ENCODE measurements around the gene MFSD2A.
"Not testable (repeated sequence)": the region's sequence is repeated elsewhere in the genome, so short reads cannot be mapped to it uniquely, and the experiment has no call there.

MFSD2A gene

GRCh38 chr1:39981385-39981784, 26.4 kb downstream of the MFSD2A start:
- Histone ChIP-seq H2AFZ (ENCODE audit: low read length) (no peak overlapping the region), H3K4me3 (ENCODE audit: low read length, poor library complexity, severe bottlenecking) (no peak overlapping the region), H3K27me3 (ENCODE audit: insufficient read depth, low read length, poor library complexity, severe bottlenecking) (no peaks in the 10 kb centered on the region), H3K4me2 (ENCODE audit: low read depth, low read length, poor library complexity, severe bottlenecking) (no peak overlapping the region), H3K9me2 (replicated peaks; ENCODE audit: low read depth, low read length) (no peaks in the 10 kb centered on the region), H3F3A (ENCODE audit: low read depth) (no peaks in the 10 kb centered on the region), H3K36me3 (ENCODE audit: insufficient read depth, low read length) (no peaks in the 10 kb centered on the region), H3K79me2 (ENCODE audit: insufficient read depth, low read length) (no peaks in the 10 kb centered on the region), H3K9ac (ENCODE audit: low read depth, low read length, poor library complexity, severe bottlenecking) (no peak overlapping the region), H3K4me1 (ENCODE audit: insufficient read depth, low read length, poor library complexity, severe bottlenecking) (peaks cover 6% of the 10 kb centered on the region), H4K20me1 (ENCODE audit: insufficient read depth, low read length, poor library complexity, severe bottlenecking) (no peaks in the 10 kb centered on the region), H3K9me3 (ENCODE audit: insufficient read depth, low read depth, low read length) (no peaks in the 10 kb centered on the region)
- no peak for TF ChIP-seq CTCF (conservative IDR thresholded peaks at IDR 0.05; ENCODE audit: low read length)
- TF ChIP-seq EZH2phosphoT487 (IDR thresholded peaks at IDR 0.05; ENCODE audit: borderline replicate concordance) = no peak

GRCh38 chr1:39981945-39982344, 27.0 kb downstream of the MFSD2A start:
- H3K9ac ChIP-seq (ENCODE audit: low read depth, low read length, poor library complexity, severe bottlenecking) = no peak overlapping the region
- H3K4me2 ChIP-seq (ENCODE audit: low read depth, low read length, poor library complexity, severe bottlenecking) = no peak overlapping the region
- H3K36me3 ChIP-seq (ENCODE audit: insufficient read depth, low read length) = no peaks in the 10 kb centered on the region
- no peaks in the 10 kb centered on the region for H3K9me2 ChIP-seq (replicated peaks; ENCODE audit: low read depth, low read length)
- TF ChIP-seq CTCF (conservative IDR thresholded peaks at IDR 0.05; ENCODE audit: low read length) (no peak), EZH2phosphoT487 (IDR thresholded peaks at IDR 0.05; ENCODE audit: borderline replicate concordance) (no peak)
- H3K4me3 ChIP-seq (ENCODE audit: low read length, poor library complexity, severe bottlenecking) = no peak overlapping the region
- no peaks in the 10 kb centered on the region for H4K20me1 ChIP-seq (ENCODE audit: insufficient read depth, low read length, poor library complexity, severe bottlenecking)
- no peaks in the 10 kb centered on the region for H3K27me3 ChIP-seq (ENCODE audit: insufficient read depth, low read length, poor library complexity, severe bottlenecking)
- peaks cover 6% of the 10 kb centered on the region for H3K4me1 ChIP-seq (ENCODE audit: insufficient read depth, low read length, poor library complexity, severe bottlenecking)
- no peaks in the 10 kb centered on the region for H3K9me3 ChIP-seq (ENCODE audit: insufficient read depth, low read depth, low read length)
- H2AFZ ChIP-seq (ENCODE audit: low read length) = no peak overlapping the region
- H3F3A ChIP-seq (ENCODE audit: low read depth) = no peaks in the 10 kb centered on the region
- H3K79me2 ChIP-seq (ENCODE audit: insufficient read depth, low read length) = no peaks in the 10 kb centered on the region

- H3K9me2 ChIP-seq (replicated peaks; ENCODE audit: low read depth, low read length); H3K36me3 ChIP-seq (ENCODE audit: insufficient read depth, low read length); H2AFZ ChIP-seq (ENCODE audit: low read length): not testable (repeated sequence)
These were observed 29.5 kb downstream of the MFSD2A start for GRCh38 chr1:39984480-39984879.

GRCh38 chr1:39984951-39985350, 30.0 kb downstream of the MFSD2A start:
- H2AFZ ChIP-seq (ENCODE audit: low read length) = no peak overlapping the region
- H3F3A ChIP-seq (ENCODE audit: low read depth) = no peaks in the 10 kb centered on the region
- H3K9ac ChIP-seq (ENCODE audit: low read depth, low read length, poor library complexity, severe bottlenecking) = no peak overlapping the region
- no peaks in the 10 kb centered on the region for H3K27me3 ChIP-seq (ENCODE audit: insufficient read depth, low read length, poor library complexity, severe bottlenecking)
- no peaks in the 10 kb centered on the region for H4K20me1 ChIP-seq (ENCODE audit: insufficient read depth, low read length, poor library complexity, severe bottlenecking)
- H3K4me3 ChIP-seq (ENCODE audit: low read length, poor library complexity, severe bottlenecking) = no peak overlapping the region
- H3K9me2 ChIP-seq (replicated peaks; ENCODE audit: low read depth, low read length) = no peaks in the 10 kb centered on the region
- no peaks in the 10 kb centered on the region for H3K79me2 ChIP-seq (ENCODE audit: insufficient read depth, low read length)
- peaks cover 6% of the 10 kb centered on the region for H3K4me1 ChIP-seq (ENCODE audit: insufficient read depth, low read length, poor library complexity, severe bottlenecking)
- no peaks in the 10 kb centered on the region for H3K9me3 ChIP-seq (ENCODE audit: insufficient read depth, low read depth, low read length)
- TF ChIP-seq EZH2phosphoT487 (IDR thresholded peaks at IDR 0.05; ENCODE audit: borderline replicate concordance) = no peak
- TF ChIP-seq CTCF (conservative IDR thresholded peaks at IDR 0.05; ENCODE audit: low read length) = no peak
- H3K36me3 ChIP-seq (ENCODE audit: insufficient read depth, low read length) = no peaks in the 10 kb centered on the region
- no peak overlapping the region for H3K4me2 ChIP-seq (ENCODE audit: low read depth, low read length, poor library complexity, severe bottlenecking)

More at GRCh38 chr1:39984480-39984879, 29.5 kb downstream of the MFSD2A start:
- not testable (repeated sequence) for H3K4me3 ChIP-seq (ENCODE audit: low read length, poor library complexity, severe bottlenecking); H3K9me3 ChIP-seq (ENCODE audit: insufficient read depth, low read depth, low read length); H3F3A ChIP-seq (ENCODE audit: low read depth); H3K4me1 ChIP-seq (ENCODE audit: insufficient read depth, low read length, poor library complexity, severe bottlenecking); H3K9ac ChIP-seq (ENCODE audit: low read depth, low read length, poor library complexity, severe bottlenecking); H4K20me1 ChIP-seq (ENCODE audit: insufficient read depth, low read length, poor library complexity, severe bottlenecking); H3K27me3 ChIP-seq (ENCODE audit: insufficient read depth, low read length, poor library complexity, severe bottlenecking); H3K4me2 ChIP-seq (ENCODE audit: low read depth, low read length, poor library complexity, severe bottlenecking); H3K79me2 ChIP-seq (ENCODE audit: insufficient read depth, low read length)

Data from Loucy (cell line).